ENCODE data around the gene BIRC3. TPM values are rescaled to one million over a fixed set of nuclear protein-coding genes. Genes with fewer than 3 reads are reported as not detected.
A peak's percentile ranks its signal among the peaks of the same experiment; 100 is the strongest.

Gene BIRC3
- total RNA-seq, 1 donor, result 1.8 TPM

DNA sequence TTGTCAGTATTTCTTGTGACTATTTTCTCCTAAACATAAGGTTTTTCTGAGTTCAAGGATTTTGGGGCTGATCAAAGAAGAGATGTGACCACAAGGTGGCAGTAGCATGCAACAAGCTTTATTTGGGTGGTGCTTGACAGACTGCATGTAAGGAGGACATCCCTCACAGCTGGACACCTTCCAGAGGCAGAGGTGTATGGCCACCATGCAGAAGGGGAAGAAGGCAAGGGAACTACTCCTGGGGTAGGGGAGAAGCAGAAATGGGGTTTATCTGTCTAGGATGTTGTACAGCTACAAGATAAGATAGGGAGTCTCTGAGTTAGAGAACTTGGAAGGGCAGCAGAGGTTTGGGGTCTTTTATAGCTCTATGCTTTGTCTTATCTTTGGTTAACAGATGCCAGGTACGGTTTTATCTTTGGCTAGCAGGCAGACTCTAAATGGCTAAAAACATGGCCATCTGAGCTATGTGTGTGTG is 24.6 kb downstream of the BIRC3 start:
- Histone ChIP-seq H4K20me1 (ENCODE audit: insufficient read depth, low read length) (no peaks in the 10 kb centered on the region), H3K4me3 (ENCODE audit: insufficient read depth, low read length) (no peak overlapping the region), H3K9me3 (ENCODE audit: low read depth, low read length) (no peaks in the 10 kb centered on the region), H3K27me3 (ENCODE audit: insufficient read depth, low read length) (no peaks in the 10 kb centered on the region), H2AFZ (ENCODE audit: low read length) (peak overlapping the region; percentile 57), H3K36me3 (ENCODE audit: insufficient read depth, low read length) (no peaks in the 10 kb centered on the region), H3K4me2 (ENCODE audit: insufficient read depth, low read length) (no peak overlapping the region), H3K79me2 (ENCODE audit: insufficient read depth, low read length) (no peaks in the 10 kb centered on the region), H3K4me1 (ENCODE audit: insufficient read depth, low read length) (peaks cover 23% of the 10 kb centered on the region), H3K27ac (ENCODE audit: low read depth, low read length) (no peak overlapping the region)
- no peak for DNase-seq (ENCODE audit: insufficient read length, low spot score, missing footprints)
- TF ChIP-seq, protein P1, sequence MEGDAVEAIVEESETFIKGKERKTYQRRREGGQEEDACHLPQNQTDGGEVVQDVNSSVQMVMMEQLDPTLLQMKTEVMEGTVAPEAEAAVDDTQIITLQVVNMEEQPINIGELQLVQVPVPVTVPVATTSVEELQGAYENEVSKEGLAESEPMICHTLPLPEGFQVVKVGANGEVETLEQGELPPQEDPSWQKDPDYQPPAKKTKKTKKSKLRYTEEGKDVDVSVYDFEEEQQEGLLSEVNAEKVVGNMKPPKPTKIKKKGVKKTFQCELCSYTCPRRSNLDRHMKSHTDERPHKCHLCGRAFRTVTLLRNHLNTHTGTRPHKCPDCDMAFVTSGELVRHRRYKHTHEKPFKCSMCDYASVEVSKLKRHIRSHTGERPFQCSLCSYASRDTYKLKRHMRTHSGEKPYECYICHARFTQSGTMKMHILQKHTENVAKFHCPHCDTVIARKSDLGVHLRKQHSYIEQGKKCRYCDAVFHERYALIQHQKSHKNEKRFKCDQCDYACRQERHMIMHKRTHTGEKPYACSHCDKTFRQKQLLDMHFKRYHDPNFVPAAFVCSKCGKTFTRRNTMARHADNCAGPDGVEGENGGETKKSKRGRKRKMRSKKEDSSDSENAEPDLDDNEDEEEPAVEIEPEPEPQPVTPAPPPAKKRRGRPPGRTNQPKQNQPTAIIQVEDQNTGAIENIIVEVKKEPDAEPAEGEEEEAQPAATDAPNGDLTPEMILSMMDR (IDR thresholded peaks at IDR 0.05; ENCODE audit: extremely low read depth, low read depth, low read length), result peak; percentile 88

DNA sequence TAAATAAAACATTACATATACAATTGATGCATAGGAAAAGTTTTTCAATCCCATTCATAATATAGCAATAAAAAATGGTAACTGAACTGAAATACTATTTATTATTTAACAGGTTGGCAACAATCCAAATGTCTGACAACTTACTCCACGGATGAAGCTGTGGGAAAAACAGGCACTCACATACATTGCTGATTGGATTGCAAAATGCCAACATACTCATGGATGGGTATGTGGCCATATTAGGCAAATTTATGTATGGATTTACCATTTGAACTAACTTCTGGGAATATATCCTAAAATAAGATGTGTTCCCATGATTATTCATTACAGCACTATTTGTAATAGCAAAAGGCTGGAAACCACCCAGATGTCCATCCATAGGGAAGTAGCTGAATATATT is 26.5 kb downstream of the BIRC3 start:
- peak overlapping the region; percentile 16 for H3K4me2 ChIP-seq (ENCODE audit: insufficient read depth, low read length)
- no peaks in the 10 kb centered on the region for H3K9me3 ChIP-seq (ENCODE audit: low read depth, low read length)
- peaks cover 18% of the 10 kb centered on the region for H3K79me2 ChIP-seq (ENCODE audit: insufficient read depth, low read length)
- no peak for DNase-seq (ENCODE audit: insufficient read length, low spot score, missing footprints)
- peaks cover 3% of the 10 kb centered on the region for H4K20me1 ChIP-seq (ENCODE audit: insufficient read depth, low read length)
- TF ChIP-seq, protein P1 (IDR thresholded peaks at IDR 0.05; ENCODE audit: extremely low read depth, low read depth, low read length), result no peak
- H3K4me1 ChIP-seq (ENCODE audit: insufficient read depth, low read length), result peaks cover 27% of the 10 kb centered on the region
- peak overlapping the region; percentile 32 for H2AFZ ChIP-seq (ENCODE audit: low read length)
- H3K27ac ChIP-seq (ENCODE audit: low read depth, low read length), result peak overlapping the region; percentile 32
- H3K27me3 ChIP-seq (ENCODE audit: insufficient read depth, low read length), result no peaks in the 10 kb centered on the region
- H3K4me3 ChIP-seq (ENCODE audit: insufficient read depth, low read length), result no peak overlapping the region
- H3K36me3 ChIP-seq (ENCODE audit: insufficient read depth, low read length), result no peaks in the 10 kb centered on the region

DNA sequence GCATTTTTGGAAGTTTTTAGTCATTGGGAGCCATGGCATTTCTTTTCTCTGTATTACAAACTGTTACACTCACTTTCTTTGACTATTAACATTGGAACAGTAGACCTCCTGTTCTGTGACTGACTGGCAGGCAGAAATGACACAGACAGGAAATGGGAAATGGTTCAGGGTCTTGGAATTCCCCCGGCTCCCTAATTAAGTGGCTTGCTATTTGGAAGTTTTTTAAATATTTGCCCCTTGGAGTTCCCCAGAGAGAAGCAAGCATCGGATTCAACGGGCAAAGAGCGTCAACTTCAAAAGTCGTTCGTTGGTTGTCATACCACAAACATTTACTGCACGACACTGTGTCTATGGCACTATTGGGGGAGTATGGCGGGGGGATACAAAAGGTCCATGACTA is 28.6 kb downstream of the BIRC3 start:
- Histone ChIP-seq H3K4me1 (ENCODE audit: insufficient read depth, low read length) (peaks cover 30% of the 10 kb centered on the region), H3K79me2 (ENCODE audit: insufficient read depth, low read length) (peaks cover 39% of the 10 kb centered on the region), H3K27ac (ENCODE audit: low read depth, low read length) (peak overlapping the region; percentile 97), H3K4me3 (ENCODE audit: insufficient read depth, low read length) (peak overlapping the region; percentile 85), H3K36me3 (ENCODE audit: insufficient read depth, low read length) (peaks cover 12% of the 10 kb centered on the region), H3K27me3 (ENCODE audit: insufficient read depth, low read length) (no peaks in the 10 kb centered on the region), H3K9me3 (ENCODE audit: low read depth, low read length) (no peaks in the 10 kb centered on the region), H4K20me1 (ENCODE audit: insufficient read depth, low read length) (peaks cover 6% of the 10 kb centered on the region), H3K4me2 (ENCODE audit: insufficient read depth, low read length) (peak overlapping the region; percentile 85), H2AFZ (ENCODE audit: low read length) (peak overlapping the region; percentile 43)
- no peak for DNase-seq (ENCODE audit: insufficient read length, low spot score, missing footprints)
- TF ChIP-seq, protein P1 (IDR thresholded peaks at IDR 0.05; ENCODE audit: extremely low read depth, low read depth, low read length), result no peak

DNA sequence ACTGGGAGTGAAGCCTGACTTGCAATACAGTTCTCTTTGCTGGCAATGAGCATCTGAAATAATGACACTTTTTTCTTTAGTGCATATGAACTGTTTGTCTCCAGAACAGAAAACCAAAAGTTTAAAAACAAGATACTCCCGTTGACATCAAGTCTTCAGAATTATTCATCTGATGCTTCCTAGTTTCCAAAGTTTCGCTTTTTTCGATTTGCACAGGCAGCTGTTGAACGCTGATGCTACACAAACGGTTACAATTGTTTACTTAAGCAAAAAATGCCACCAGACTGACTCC is 29.1 kb downstream of the BIRC3 start:
- Histone ChIP-seq H3K9me3 (ENCODE audit: low read depth, low read length) (no peaks in the 10 kb centered on the region), H3K4me3 (ENCODE audit: insufficient read depth, low read length) (peak overlapping the region; percentile 85), H2AFZ (ENCODE audit: low read length) (peak overlapping the region; percentile 91), H3K27ac (ENCODE audit: low read depth, low read length) (peak overlapping the region; percentile 97), H3K4me1 (ENCODE audit: insufficient read depth, low read length) (peaks cover 30% of the 10 kb centered on the region), H3K36me3 (ENCODE audit: insufficient read depth, low read length) (peaks cover 16% of the 10 kb centered on the region), H3K4me2 (ENCODE audit: insufficient read depth, low read length) (peak overlapping the region; percentile 85), H3K79me2 (ENCODE audit: insufficient read depth, low read length) (peaks cover 44% of the 10 kb centered on the region), H4K20me1 (ENCODE audit: insufficient read depth, low read length) (peaks cover 6% of the 10 kb centered on the region), H3K27me3 (ENCODE audit: insufficient read depth, low read length) (no peaks in the 10 kb centered on the region)
- TF ChIP-seq, protein P1 (IDR thresholded peaks at IDR 0.05; ENCODE audit: extremely low read depth, low read depth, low read length), result no peak
- DNase-seq (ENCODE audit: insufficient read length, low spot score, missing footprints), result no peak
